HG03196 (cell line): Measurements from ENCODE around the gene CACNA1D.
A peak's percentile ranks its signal among the peaks of the same experiment; 100 is the strongest.

Experiments
- ATAC-seq: cut with Tn5 transposase; IDR thresholded peaks from one replicate; pipeline ENCODE4 v1.9.1; 2021; ENCODE audit not compliant: unreplicated experiment

The CACNA1D gene

GRCh38 chr3:53740956-53741355 is 246.5 kb downstream of the CACNA1D start:
- ATAC-seq: no peak

DNA sequence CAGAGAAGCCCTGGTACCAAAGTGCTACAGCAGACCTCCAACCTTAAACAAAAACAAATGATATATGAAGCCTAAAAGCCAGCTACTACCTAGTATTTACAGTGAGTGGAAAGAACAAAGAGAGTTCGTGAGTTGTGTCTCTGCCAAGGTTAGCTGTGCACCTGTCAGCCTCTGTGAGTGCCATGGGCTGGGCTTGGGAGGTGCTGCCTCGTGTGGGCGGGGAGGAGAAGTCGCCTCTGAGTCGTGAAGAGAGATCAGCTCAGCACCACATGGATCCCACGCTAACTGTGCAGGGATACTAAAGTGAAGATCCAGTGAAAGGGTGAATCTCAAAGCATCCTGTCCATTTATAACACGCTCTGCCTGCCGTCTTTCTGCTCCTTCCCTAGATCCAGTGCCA is 249.9 kb downstream of the CACNA1D start:
- ATAC-seq: no peak

DNA sequence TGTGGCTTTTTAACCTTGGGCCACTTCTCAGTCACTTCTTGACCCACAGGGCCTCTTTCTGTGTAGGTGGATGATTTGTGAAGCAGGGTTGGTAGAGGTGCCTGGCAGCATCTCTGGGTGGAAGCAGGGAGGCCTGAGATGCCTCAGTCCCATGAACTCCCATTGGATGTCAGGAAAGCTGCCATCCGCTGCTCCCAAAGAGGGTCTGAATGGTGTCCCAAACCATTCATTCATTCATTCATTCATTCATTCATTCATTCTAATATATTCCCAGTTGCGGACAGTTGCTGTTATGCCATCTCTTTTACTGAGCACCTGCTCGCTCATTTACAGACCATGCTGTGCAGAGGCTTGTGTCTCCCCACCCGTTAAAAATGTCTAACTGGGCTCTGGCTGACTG is 253.1 kb downstream of the CACNA1D start:
- no peak for ATAC-seq

DNA sequence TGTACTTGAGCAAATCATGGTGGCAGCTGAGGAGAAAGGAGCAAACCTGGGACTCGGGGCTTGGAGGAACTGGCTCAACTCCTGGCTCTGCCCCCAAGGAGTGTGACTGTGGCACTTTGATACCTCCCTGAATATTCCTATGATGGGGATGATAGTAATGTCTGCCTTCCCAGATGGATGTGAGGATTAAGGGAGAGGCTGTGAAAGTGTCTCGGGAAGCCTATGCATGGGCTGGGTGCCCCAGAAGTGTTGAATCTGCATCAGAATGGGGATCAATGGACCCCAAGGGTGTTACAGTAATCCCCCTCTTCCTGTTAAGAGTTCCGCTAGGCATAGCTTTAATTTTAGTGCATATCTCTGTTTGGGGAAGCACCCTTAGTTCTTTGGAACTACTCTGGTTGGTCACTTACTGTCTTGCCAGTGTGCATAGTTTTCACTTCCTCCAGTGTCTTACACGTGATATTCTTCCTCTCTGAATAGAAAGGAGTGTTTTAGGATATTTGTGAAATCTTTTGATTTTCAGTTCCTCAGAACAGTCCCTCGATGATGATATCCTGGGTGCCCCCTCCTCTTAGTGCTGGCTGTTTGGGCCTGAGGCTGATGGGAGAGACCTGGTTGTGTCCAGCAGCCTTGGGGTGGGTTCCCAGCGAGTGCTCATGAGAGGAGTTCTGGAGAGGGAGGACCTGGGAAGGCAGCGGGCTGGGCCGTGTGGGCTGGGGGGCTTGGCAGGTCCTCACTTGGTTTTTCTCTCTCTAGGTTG is 254.3 kb downstream of the CACNA1D start:
- peak; percentile 76 for ATAC-seq

DNA sequence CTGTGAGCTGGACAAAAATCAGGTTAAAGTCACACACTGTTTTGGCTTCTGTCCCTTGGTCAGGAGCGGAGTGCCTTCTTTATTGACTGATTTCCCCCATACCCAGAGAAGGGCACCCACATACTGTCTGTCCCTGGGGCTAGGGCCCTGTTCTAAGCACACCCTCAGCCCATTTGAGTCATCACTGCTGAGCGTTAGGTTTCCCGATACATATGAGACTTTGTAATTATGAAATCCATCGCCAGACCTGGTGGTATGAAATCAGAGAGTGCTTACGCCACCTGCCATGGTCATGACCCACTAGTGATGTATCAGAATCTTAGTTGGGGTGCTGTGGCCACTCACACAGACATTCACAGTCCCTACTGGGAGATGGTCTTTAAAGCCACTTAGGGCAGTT is 255.0 kb downstream of the CACNA1D start:
- ATAC-seq: no peak

- no peak for ATAC-seq
Observed at GRCh38 chr3:53750253-53751210, 256.1 kb downstream of the CACNA1D start.

DNA sequence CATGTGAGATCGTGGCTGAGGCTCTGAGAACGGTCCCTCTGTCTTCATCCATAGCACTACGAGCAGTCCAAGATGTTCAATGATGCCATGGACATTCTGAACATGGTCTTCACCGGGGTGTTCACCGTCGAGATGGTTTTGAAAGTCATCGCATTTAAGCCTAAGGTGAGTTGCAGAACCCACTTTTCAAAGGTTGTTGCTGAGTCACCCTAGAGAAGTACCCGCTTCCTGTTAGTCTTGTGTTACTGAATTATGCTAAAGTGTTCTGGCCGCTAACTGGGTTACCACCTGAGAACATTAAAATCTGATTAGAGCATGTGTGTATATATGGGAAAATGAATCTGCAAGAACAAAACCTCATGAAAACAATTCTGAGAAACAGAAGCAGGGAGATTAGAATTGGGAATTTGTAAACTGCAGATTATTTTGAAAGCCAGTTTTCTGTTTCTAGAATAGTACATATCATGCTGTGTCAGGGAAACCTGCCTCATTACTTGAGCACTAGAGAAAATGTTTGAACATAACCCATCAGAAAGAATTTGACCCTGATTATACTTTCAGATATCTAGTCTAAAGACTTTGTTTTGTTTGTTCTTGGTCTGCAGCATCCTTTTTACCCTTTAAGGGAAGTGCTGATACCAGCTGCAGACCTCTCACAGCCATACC is 259.2 kb downstream of the CACNA1D start:
- ATAC-seq: no peak

GRCh38 chr3:53754325-53754724 is 259.9 kb downstream of the CACNA1D start:
- no peak for ATAC-seq

DNA sequence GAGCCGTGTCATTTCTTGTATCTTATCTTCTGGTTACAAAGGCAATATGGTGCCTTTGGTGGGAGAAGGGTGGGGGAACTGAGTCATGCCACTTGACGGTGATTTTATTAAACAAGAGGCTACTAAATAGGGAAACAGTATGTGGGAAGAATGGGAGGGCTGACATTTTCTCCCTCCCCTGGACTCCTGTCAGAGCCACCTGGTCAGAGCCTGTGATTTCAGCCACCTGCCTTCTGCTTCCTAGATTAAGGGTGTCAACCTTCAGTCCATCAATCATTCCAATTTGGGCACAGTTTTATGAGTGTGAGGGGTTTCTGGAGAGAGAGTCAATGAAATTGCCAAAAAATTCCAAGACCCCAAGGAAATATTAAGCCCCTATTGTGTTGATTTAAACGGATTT is 264.4 kb downstream of the CACNA1D start:
- ATAC-seq: no peak

GRCh38 chr3:53763353-53763752 is 268.9 kb downstream of the CACNA1D start:
- ATAC-seq: no peak

DNA sequence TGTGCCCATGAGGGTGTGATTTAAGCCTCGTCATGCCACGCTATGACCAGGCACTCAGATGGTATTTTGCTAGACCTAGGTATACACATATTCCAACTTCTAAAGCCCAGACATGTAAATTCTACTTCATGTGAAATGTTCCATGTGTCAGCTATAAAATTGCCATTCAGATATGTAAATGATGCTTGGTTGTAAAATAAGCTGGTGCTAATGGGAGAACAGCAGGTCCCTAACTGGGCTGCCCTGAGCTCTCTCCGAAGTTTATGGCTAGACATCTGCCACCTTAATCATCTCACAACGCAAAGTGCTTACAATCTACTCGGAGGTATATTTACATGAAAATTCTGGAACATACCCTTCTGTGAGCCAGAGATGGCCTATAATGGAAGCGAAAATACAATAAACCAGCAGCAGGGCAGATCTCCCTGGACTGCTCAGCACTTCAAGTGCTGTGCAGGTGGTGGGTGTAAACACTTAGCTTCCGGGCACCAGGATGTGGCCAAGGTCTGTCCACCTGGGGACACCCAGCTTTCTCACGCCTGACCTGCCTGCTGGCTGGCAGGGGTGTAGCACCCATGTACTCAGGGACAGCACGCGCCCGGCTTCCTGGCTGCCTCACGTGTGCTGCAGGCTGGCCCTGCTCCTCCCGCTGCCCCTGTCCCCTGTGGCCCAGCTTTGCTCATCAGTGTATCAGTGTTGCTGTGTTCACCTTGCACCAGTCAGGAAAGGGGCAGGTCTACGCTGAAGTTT is 269.8 kb downstream of the CACNA1D start:
- ATAC-seq: no peak

DNA sequence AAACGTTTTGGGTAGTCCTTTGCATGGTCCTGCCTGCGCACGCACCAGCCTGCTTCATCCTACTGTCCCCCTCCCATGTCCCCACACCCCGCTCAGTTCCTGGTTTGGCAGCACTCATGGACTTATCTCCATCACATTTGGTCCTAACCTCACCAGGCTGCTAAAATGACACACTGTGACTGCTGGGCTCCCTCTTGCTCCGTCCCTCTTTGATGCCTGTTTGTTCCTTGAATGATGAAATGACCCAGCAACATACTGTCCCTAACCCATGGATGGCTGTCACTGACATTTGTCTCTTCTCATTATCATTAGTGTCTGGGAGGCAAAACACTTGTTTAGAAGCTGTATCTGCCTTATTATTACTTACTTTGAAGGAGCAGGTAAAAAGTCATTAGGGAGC is 271.3 kb downstream of the CACNA1D start:
- no peak for ATAC-seq

DNA sequence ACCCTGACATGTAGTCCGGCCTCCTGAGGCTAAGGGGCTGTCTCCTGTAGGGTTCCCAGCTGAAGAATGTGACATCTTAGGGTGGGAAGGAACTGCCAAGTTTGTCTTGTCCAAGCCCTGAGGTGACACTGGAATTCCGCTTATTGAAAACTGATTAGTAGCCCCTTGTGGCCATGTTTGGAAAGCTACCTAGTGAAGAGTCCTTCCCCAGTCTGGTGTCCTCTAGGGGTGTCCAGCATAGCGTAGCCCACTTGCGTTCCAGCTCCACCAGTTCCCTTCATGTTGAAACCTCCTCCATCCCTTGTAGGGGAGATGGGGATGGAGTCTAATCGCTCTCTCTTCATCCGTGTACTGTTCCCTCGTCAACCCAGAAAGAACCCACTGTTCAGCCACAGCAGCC is 272.3 kb downstream of the CACNA1D start:
- no peak for ATAC-seq

DNA sequence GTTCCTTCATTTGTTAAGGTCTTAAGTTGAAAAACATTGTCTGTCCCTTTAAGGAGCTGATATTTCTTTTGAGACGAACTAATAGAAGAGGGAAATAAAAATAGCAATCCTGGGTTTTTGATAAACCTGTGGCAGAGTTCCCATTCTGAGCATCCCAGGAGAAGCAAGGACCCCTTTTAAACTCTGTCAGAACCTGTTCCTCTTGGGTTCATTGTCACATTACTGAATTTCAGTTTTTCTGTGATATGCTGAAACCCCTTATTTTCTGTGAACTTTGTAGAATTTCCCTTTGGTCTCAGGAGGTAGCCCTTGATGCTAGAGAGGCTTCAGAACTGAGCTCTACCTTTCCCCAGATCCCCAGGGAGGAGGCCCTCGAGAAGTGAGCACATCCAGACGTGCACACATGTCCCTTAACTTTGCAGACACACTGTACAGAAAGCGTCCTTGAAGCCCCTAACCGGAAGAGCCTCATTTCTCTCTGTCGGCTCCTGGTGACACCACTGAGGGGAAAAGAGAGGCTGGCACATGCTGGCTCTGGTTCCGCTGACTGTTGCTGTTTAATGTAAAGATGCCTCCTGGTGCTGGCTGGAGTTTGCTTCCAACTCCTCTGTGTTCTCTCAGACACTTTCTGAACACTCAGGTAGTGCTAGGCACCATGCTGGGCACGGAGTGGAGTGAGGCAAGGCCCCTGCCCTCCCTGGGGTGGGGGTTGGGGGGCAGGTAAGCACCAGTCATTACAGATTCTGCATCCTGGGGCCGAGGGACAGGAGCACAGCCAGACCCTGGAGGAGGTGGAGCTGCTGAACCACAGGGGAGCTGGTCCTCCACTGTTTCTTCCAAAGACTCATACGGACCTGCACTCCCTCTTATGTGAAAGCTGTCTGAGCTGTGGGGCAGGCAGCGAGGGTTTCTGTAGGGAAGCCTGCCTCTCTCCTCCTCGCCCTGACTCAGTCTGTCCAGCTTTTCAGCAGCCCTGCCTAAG is 274.4 kb downstream of the CACNA1D start:
- no peak for ATAC-seq

DNA sequence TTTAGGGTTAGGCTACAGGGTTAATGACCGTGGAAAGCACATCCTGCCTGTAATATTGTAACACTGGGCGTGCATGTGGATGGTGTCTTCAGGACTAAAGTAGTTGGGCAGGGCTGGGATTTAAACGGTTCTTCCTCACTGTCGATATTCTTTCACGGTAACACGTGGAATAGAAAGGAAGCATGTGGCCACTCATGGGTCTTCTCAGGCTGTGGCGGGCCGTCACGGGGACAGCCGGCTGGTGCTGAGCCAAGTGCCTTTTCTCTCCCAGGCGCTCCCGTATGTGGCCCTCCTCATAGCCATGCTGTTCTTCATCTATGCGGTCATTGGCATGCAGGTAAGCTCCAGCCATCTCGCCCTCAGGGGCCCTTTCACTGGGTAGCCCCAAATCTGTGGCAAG is 278.2 kb downstream of the CACNA1D start:
- ATAC-seq: no peak

DNA sequence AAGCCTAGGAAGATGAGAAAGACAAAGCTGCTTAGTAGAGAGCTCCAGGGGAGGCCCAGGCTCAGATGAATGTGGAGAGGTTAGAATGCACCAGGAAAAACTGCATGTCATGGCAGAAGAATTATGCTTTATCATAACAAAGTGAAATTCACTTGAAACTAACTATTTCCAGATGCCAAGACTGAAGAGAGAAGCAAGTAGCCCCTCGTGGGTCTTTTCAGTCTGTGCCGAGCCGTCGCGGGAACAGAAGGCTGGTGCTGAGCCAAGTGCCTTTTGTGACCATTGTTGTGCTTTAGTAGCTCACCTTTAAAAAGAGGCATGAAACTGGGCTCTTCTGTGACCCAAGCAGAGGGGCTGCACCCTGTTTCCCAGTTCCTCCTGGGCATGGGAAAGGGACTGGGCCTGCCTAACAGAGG is 278.6 kb downstream of the CACNA1D start:
- ATAC-seq: no peak

DNA sequence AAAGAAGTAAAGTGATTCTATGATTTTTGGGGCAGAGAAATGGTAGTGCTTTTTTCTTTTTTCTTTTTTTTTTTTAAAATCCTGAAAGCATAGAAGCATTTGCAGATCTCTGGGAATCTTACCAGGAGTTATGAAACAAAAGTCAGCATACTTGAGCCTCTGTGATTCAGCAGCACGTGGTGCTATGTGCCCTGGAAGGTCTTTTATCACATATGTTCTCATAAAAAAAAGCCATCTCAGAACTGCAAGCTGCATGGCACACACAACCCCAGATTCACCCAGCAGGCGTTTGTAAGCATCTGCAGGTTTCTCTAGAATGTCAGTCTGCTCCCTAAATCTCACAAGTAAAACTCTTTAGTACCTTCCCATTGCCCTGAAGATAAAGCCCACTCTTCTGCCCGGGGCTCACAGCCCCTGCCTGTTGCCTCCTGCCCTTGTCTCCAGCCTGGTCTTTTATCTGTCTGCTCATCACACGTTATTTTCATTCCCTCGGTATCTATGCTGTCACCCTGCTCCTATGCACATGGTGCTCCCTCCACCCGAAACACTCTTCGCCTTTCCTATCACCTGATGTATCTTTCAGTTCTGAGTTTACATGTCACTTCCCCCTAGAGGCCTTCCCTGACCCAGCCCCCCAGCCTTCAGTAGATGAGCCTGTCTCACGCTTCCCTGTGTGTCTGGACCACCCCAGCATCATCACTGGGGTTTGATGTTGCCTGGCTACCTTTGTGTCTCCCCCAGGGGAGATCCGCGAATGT is 279.4 kb downstream of the CACNA1D start:
- ATAC-seq: peak; percentile 80

DNA sequence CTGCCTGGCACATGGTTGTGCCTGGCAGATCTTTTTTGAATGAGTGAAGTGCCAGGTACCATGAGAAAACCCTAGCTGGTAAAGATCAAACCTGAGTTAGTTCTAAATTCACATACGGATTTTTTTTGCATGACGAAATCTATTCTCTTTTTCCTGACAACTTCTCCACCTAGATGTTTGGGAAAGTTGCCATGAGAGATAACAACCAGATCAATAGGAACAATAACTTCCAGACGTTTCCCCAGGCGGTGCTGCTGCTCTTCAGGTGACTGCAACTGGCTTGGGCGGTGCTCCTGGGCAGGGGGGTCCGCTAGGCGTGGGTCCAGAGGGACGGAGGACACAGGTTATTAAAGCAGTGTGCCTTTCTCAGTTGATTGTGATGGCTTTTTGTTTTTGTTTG is 280.0 kb downstream of the CACNA1D start:
- ATAC-seq: no peak

- ATAC-seq: no peak
Observed at GRCh38 chr3:53775018-53775417, 280.6 kb downstream of the CACNA1D start.
